Mesendoderm (in vitro differentiated cells): ENCODE measurements around the gene SNX19.

Experiments used
- DNase-seq: peaks from one replicate; pipeline ENCODE4 v3.0.0; 2013
- H2AK5ac ChIP-seq: 2 replicates; pipeline ENCODE4 v1.6.1; 2013; ENCODE audit warnings: low read length, inconsistent platforms
- H2BK120ac ChIP-seq: 2 replicates; pipeline ENCODE4 v1.6.1; 2013; ENCODE audit warnings: low read depth, mild to moderate bottlenecking, low read length, moderate library complexity, mixed read lengths
- H2BK15ac ChIP-seq: replicated peaks from 2 replicates; pipeline ENCODE4 v1.6.1; 2013; ENCODE audit warnings: low read depth, mild to moderate bottlenecking, moderate library complexity
- H2BK5ac ChIP-seq: 2 replicates; pipeline ENCODE4 v1.6.1; 2013; ENCODE audit warnings: low read length, inconsistent platforms
- H3K18ac ChIP-seq: 2 replicates; pipeline ENCODE4 v1.6.1; 2013; ENCODE audit warnings: mild to moderate bottlenecking, low read length, mixed read lengths
- H3K23ac ChIP-seq: one replicate; pipeline ENCODE4 v1.6.1; 2013; ENCODE audit warnings: low read length
- H3K27ac ChIP-seq: 2 replicates; pipeline ENCODE4 v1.5.1; 2013; ENCODE audit warnings: low read depth, mild to moderate bottlenecking, inconsistent platforms, low read length, moderate library complexity
- H3K27me3 ChIP-seq: 2 replicates; pipeline ENCODE4 v1.6.1; 2013; ENCODE audit warnings: low read length, control low read depth, mild to moderate bottlenecking, inconsistent platforms; ENCODE audit not compliant: insufficient read depth, poor library complexity
- H3K36me3 ChIP-seq: 2 replicates; pipeline ENCODE4 v1.6.1; 2013; ENCODE audit warnings: low read length, inconsistent platforms; ENCODE audit not compliant: control insufficient read depth, insufficient read depth
- H3K4ac ChIP-seq: one replicate; pipeline ENCODE4 v1.6.1; 2013; ENCODE audit warnings: low read depth, mild to moderate bottlenecking, low read length, moderate library complexity
- H3K4me1 ChIP-seq: 2 replicates; pipeline ENCODE4 v1.6.1; 2013; ENCODE audit warnings: low read depth, low read length, inconsistent platforms; ENCODE audit not compliant: control insufficient read depth
- H3K4me2 ChIP-seq: 2 replicates; pipeline ENCODE4 v1.6.1; 2013; ENCODE audit warnings: low read length
- H3K4me3 ChIP-seq: 2 replicates; pipeline ENCODE4 v1.5.1; 2013; ENCODE audit warnings: mild to moderate bottlenecking, low read length
- H3K56ac ChIP-seq: one replicate; pipeline ENCODE4 v1.6.1; 2013; ENCODE audit warnings: low read length
- H3K79me1 ChIP-seq: 2 replicates; pipeline ENCODE4 v1.6.1; 2013; ENCODE audit warnings: low read length, inconsistent platforms
- H3K79me2 ChIP-seq: 2 replicates; pipeline ENCODE4 v1.6.1; 2013; ENCODE audit warnings: mild to moderate bottlenecking, low read length; ENCODE audit not compliant: control insufficient read depth, insufficient read depth
- H3K9ac ChIP-seq: 2 replicates; pipeline ENCODE4 v1.6.1; 2013; ENCODE audit warnings: low read length, inconsistent platforms
- H4K5ac ChIP-seq: one replicate; pipeline ENCODE4 v1.6.1; 2013; ENCODE audit warnings: low read length
- H4K8ac ChIP-seq: one replicate; pipeline ENCODE4 v1.6.1; 2013; ENCODE audit warnings: low read depth, mild to moderate bottlenecking, control low read depth, low read length, moderate library complexity
- WGBS: extraction: QIAGEN DNeasy Blood & Tissue Kit; methylation state at CpG from one replicate; pipeline ENCODE4 v1.1.7; 2013; ENCODE audit warnings: low lambda C conversion rate, missing lambda C conversion rate; ENCODE audit not compliant: insufficient coverage; ENCODE audit errors: extremely low coverage; 5-methylcytosine and 5-hydroxymethylcytosine counted together

The SNX19 gene

GRCh38 chr11:130828741-130829140, 87.5 kb downstream of the SNX19 start:
- Histone ChIP-seq H3K27me3 (no peaks in the 10 kb centered on the region), H3K4ac (no peak overlapping the region), H3K79me1 (no peaks in the 10 kb centered on the region), H3K27ac (no peak overlapping the region), H2BK120ac (no peak overlapping the region), H3K4me2 (no peak overlapping the region), H3K4me1 (peaks cover 3% of the 10 kb centered on the region), H3K9ac (no peak overlapping the region), H3K36me3 (no peaks in the 10 kb centered on the region), H4K8ac (no peak overlapping the region), H3K18ac (no peak overlapping the region), H3K4me3 (no peak overlapping the region), H3K79me2 (no peaks in the 10 kb centered on the region), H3K23ac (no peak overlapping the region), H4K5ac (no peak overlapping the region), H2BK5ac (no peak overlapping the region), H3K56ac (no peak overlapping the region), H2BK15ac (no peak overlapping the region), H2AK5ac (no peak overlapping the region)
- WGBS: no CpG with 5 or more reads among the region's 7 CpGs
- no peak for DNase-seq

GRCh38 chr11:130827451-130828377, 88.6 kb downstream of the SNX19 start:
- Histone ChIP-seq H3K4me2 (no peak overlapping the region), H4K8ac (no peak overlapping the region), H2BK120ac (no peak overlapping the region), H3K27ac (no peak overlapping the region), H2BK5ac (peak overlapping the region; percentile 39), H3K79me1 (no peaks in the 10 kb centered on the region), H3K4ac (no peak overlapping the region), H3K9ac (peak overlapping the region; percentile 22), H3K56ac (peak overlapping the region; percentile 86), H4K5ac (no peak overlapping the region), H3K23ac (no peak overlapping the region), H3K4me1 (peaks cover 3% of the 10 kb centered on the region), H3K36me3 (no peaks in the 10 kb centered on the region), H3K4me3 (no peak overlapping the region), H2AK5ac (no peak overlapping the region), H3K18ac (peak overlapping the region; percentile 12), H3K79me2 (no peaks in the 10 kb centered on the region), H3K27me3 (no peaks in the 10 kb centered on the region), H2BK15ac (no peak overlapping the region)
- WGBS: no CpG with 5 or more reads among the region's 13 CpGs
- DNase-seq: peak; percentile 96

DNA sequence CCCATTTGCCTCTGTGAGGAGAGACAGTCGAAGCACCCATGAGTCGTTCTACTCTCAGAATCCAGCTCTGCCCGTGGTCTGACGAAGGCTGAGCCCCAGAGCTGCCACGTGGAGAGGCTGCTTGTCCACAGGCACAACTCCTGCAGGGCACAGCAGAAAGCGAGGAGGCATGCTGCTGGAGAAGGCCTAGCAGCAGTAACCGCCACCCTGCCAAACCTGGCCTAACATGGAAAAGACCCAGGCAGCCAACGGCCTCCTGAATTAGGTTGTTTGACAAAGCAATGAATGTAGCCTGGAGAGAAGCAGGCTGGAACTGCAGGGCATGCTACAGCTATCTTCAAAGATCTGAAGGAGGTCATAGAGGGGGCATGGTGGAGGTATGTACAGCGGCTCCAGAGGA, 89.7 kb downstream of the SNX19 start:
- no CpG with 5 or more reads among the region's 9 CpGs for WGBS
- H2BK15ac ChIP-seq: no peak overlapping the region

DNA sequence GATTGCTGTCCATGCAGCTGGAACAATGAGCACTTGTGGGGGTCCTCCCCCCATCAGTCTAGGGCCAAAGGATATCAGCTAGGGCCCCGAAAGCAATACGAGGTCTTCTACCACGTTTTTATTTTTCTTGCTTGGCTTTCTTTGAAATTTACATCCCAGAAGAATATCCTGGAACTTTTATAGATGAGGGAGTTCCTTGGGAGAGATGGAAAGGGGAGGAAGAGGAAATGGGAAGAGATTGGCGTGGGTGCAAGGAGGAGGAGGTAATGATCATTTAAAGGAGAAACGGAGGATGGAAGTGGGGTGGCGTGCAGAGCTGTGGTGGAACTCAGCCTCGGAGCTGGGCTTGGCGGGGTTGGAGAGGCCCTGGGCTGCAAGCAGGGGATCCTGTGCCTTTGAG, 90.3 kb downstream of the SNX19 start:
- Histone ChIP-seq H3K4ac (no peak overlapping the region), H3K56ac (no peak overlapping the region), H3K79me2 (no peaks in the 10 kb centered on the region), H4K8ac (no peak overlapping the region), H3K4me2 (no peak overlapping the region), H3K4me1 (peaks cover 3% of the 10 kb centered on the region), H3K23ac (no peak overlapping the region), H3K9ac (no peak overlapping the region), H2BK5ac (no peak overlapping the region), H3K18ac (no peak overlapping the region), H3K36me3 (no peaks in the 10 kb centered on the region), H3K4me3 (no peak overlapping the region), H4K5ac (no peak overlapping the region), H3K27me3 (no peaks in the 10 kb centered on the region), H2AK5ac (no peak overlapping the region), H2BK120ac (no peak overlapping the region), H3K27ac (no peak overlapping the region), H3K79me1 (no peaks in the 10 kb centered on the region), H2BK15ac (no peak overlapping the region)
- no CpG with 5 or more reads among the region's 8 CpGs for WGBS
- DNase-seq: no peak

More for the DNA sequence above, 89.7 kb downstream of the SNX19 start:
- H2AK5ac ChIP-seq: peak overlapping the region; percentile 27
- H3K27me3 ChIP-seq: no peaks in the 10 kb centered on the region
- no peak overlapping the region for H3K9ac ChIP-seq
- no peak overlapping the region for H3K4ac ChIP-seq
- DNase-seq: no peak
- no peaks in the 10 kb centered on the region for H3K79me2 ChIP-seq
- no peak overlapping the region for H3K4me3 ChIP-seq
- no peak overlapping the region for H3K4me2 ChIP-seq
- peak overlapping the region; percentile 53 for H3K56ac ChIP-seq
- no peak overlapping the region for H3K18ac ChIP-seq
- no peak overlapping the region for H2BK5ac ChIP-seq
- no peak overlapping the region for H4K8ac ChIP-seq
- H3K23ac ChIP-seq: peak overlapping the region; percentile 83
- H4K5ac ChIP-seq: no peak overlapping the region
- H3K36me3 ChIP-seq: no peaks in the 10 kb centered on the region
- peaks cover 3% of the 10 kb centered on the region for H3K4me1 ChIP-seq
- H3K79me1 ChIP-seq: no peaks in the 10 kb centered on the region
- H3K27ac ChIP-seq: no peak overlapping the region
- no peak overlapping the region for H2BK120ac ChIP-seq

- Histone ChIP-seq H3K79me2 (no peaks in the 10 kb centered on the region), H2AK5ac (no peak overlapping the region), H3K27me3 (no peaks in the 10 kb centered on the region), H2BK120ac (no peak overlapping the region), H2BK5ac (no peak overlapping the region), H3K4me2 (no peak overlapping the region), H3K23ac (no peak overlapping the region), H3K4me3 (no peak overlapping the region), H3K4ac (no peak overlapping the region), H4K5ac (no peak overlapping the region), H3K18ac (no peak overlapping the region), H3K56ac (no peak overlapping the region), H3K27ac (no peak overlapping the region), H3K4me1 (peaks cover 3% of the 10 kb centered on the region), H3K79me1 (no peaks in the 10 kb centered on the region), H4K8ac (no peak overlapping the region), H2BK15ac (no peak overlapping the region), H3K9ac (no peak overlapping the region), H3K36me3 (no peaks in the 10 kb centered on the region)
- no CpG with 5 or more reads among the region's 5 CpGs for WGBS
- DNase-seq: no peak
Measured at GRCh38 chr11:130825561-130825960, 90.7 kb downstream of the SNX19 start.
